ENCODE results near the gene AK1.
"Not testable (repeated sequence)": the region's sequence is repeated elsewhere in the genome, so short reads cannot be mapped to it uniquely, and the experiment has no call there.

The AK1 gene

DNA sequence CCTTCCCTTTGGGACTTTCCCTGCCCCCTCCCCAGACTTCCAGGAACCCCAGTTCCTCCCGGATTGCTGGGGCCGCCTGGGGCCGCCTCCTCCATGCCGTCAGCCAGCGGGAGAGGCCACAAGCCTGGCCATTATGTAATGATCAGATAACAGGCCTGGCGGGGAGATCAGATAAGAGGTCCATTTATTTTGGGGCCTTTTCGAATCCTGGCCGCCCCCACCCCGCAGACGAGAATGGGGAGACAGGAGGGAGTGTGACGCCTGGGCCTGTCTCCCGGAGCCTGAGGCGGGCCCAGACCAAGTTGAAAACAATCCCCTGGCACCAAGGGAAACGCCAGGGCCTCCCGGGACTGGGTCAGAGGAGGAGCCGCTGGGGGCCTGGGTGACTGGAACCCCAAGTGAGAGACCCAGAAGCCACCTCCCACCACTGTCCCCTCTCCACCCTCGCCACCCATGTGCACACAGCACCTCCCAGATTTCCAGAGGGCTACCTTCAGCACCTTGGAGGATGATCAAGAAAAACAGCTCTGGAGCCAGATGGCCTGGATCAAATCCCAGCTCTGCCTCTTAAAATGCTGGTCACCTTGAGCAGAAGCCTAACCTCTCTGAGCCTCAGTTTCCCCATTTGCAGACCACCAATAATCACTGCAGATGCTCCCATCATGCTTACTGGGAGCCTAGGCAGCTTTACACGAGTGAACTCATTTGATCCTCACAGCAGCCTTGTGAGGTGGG lies 30.9 kb downstream of the AK1 start:
- no peak for DNase-seq

DNA sequence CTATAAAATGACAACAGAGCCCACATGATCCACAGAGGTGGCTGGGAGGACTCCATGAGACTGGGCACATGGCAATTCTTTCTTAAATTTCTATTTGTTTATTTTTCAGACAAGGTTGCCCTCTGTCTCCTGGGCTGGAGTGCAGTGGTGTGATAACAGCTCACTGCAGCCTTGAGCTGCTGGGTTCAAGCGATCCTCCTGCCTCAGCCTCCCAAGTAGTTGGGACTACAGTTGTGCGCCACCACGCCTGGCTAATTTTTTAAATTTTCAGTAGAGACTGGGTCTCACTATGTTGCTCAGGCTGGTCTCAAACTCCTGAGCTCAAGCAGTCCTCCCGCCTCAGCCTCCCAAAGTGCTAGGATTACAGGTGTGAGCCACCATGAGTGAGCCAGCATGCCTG lies 31.9 kb downstream of the AK1 start:
- DNase-seq: not testable (repeated sequence)

DNA sequence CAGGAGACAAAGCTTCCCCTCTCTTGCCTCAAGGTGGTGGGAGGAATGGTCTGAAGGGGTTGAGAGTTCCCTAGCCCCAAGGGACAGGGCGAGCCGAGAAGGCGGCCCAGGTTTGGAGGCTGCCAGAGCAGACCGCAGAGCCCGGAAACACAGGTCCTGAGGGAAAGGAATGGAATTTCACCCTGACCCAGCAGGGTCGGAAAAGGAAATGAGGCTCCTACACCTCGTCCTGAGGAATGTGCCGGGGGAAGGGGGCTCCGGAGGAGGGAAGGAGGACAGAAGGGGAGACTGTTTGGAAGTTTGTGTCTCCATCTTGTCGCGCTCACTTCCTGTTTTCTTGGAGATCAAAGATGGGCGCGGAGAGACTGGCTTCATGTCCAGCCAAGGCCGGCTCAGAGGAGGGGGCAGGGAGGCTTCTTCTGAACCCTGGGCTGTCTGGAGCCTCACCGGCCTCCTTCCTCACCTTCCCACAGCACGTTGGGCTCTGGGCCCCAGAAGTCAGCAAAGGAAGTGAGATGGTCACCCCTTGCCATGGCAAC lies 32.6 kb downstream of the AK1 start:
- DNase-seq: no peak

DNA sequence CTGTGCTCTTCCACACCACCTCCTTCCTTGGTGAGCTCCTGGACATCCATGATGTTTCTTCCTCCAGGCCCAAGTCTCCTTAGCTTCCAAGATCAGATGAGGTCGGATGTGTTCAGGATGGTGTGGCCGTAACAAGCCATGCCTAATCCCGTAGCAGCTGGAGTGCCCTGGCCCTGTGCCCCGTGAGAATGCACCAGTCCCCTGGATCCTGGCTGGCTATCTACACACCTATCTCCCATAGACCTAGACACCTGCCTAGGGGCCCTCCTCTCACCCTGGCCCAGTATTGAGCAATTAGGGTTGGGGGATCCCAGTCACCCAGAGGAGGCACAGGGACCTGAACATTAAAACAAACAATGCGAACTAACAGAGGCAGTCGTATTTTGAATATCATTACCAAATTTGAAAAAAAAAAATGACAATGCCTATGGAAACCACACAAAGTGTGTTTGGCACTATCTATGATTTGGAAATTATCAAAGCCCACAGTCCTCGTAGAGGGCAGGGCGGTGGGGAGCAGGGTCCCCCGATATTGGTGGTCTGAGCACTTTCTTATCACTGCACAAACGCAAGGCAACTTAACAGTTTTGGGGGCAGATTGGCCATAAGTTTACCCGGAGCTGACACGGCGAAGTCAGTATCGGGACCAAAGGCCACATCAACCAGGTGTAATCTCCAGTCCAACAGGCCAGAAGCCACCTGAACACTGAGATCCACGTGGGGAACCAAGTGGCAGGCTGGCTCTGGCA lies 36.2 kb downstream of the AK1 start:
- no peak for DNase-seq

DNA sequence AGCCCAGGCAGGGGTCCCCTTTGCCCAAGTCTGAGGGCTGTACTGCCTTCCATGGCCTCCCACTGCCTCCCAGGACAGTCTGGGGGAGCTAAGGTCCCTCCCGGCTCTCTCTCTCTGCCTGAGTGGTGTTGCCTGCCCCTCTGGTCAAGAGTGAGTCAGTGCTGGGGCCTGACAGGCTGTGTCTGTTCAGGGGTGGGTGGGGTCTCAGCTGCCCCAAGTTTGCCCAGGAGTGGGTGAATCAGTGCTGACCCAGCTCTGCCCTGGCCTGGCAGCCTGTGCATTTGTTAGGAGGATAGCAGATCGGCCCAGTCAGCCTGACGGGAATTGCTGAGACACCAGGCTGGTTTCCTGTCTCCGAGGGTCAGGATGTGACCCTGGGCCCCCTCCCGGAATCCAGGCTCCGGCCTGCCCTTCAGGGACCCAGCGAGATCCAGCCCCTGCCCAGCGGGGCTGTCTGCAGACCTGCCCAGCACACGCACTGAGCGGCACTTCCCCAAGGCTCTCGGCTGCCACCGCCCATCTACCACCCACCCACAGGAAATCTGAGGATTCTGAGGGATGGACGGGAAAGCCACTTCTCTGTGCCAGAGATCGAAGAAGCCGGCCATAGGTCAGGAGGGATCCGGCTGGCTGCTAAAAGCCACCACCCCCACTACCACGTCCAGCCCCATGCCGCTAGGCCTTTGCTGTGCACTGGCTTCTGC lies 38.9 kb downstream of the AK1 start:
- DNase-seq: no peak

DNA sequence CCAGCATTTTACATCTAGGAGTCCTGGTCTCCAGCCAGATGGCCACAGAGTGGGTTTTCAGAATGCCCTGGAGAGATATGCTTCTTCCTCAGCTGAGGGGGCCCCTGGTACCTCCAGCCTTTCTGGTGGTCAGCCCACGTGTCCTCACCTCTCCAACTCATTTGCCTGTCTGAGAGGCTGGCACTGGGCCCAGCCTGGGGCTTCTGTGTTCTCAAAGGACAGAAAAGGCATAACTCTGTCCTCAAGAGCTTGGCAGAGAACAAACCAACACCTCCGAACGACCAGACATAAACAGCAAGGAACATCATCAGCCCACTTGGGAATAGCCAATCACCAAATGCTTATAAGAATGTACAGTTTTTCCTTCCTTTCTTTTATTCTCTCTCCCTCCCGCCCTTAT lies 40.1 kb downstream of the AK1 start:
- DNase-seq: peak; percentile 86

DNA sequence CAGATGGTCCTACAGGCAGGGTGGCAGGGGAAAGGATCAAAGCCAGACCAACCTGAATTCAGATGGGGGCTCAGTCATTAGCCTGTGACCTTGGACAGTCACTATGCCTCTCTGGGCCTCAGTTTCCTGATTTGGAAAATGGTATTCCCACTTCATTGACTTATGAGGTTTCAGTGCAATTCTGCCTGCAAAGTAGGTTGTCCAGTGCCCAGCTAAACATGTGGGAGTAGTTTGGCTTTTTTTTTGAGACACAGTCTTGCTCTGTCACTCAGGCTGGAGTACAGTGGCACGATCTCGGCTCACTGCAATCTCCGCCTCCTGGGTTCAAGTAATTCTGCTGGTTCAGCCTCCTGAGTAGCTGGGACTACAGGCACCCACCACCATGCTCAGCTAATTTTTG lies 40.9 kb downstream of the AK1 start:
- not testable (repeated sequence) for DNase-seq

DNA sequence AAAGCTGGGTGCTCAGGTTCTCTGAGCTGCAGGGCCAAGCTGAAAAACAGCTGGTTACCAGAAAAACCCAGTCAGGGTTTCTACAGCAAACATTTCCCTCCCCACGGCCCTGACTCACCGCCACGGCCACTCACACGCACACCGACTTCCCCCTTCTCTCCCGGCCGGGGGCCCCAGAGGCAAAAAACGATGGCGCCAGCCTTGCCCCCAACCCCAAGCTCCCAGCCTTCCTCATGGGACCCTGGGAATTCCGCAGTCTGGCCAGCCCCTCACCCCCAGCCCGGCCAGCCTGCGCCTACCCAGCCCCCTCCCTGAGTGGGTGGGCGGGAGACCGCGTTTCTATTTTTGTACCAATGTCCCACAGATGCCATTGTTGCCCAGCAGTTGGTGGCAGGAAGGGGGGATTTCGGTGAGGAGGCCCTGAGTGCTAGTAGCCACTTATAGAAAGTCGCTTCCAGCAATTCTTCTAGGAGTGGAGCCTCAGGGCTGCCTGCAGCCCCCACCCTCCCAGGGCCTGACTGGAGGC lies 41.4 kb downstream of the AK1 start:
- no peak for DNase-seq

DNA sequence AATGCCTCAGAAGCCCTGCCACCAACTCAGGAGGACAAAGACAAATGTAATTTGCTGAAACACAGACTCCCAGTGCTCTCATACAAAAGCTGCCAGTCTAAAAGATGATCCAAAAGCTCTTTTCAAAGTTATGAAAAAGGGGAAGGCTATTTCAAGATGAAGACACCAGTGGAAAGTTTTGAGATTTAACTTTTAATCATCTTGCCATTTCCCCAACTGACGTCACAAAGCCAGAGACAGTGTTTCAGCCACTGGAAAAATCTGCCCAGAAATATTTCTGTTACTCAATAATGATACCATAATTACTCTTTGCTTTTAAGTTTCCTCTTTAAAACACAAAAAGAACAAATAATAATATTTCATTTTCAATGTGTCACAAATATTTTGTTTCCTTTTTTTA lies 43.9 kb downstream of the AK1 start:
- DNase-seq: no peak

DNA sequence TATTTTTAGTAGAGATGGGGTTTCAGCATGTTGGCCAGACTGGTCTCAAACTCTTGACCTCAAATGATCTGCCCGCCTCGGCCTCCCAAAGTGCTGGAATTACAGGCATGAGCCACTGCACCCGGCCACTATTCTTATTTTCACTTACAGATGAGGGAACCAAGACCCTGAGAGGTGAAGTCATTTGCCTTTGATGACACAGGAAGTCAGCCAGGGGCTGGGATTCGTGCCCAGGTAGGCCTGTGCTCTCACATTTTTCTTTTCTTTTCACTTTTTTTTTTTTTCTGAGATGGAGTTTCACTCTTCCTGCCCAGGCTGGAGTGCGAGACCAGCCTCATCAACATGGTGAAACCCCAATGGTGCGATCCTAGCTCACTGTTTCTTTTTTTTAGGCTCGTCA lies 45.2 kb downstream of the AK1 start:
- DNase-seq: no peak

DNA sequence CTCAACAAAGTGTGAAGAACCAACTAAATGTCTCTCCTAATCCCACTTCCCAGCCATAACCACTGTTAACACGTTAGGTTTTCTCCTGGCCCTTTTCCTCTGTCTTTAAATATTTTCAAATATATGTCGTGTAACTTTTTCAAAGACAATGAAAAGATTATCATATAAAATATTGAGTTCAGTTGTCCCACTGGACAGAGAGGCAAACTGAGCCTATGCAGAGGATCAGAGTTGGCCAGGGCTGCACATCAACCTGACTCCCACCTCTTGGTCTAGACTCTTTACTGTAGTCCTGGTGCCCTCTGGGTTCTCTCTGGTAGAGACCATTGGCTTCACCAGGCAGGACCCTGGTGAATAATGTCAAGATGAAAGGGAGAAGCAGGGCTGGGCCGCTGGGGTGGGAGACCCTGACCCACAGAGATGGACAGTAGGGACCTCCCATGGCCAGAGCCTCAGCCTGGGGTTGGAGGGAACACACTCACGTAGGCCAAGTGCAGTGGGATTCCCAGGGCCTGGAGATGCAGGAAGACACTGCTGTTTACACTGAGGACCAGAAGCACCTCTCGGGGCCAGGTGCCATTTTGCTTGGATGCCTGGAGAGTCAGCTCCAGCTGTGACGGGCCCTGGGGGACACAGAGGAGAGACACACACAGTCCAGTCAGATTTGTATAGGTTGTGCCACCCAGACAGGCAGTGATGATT lies 48.1 kb downstream of the AK1 start:
- no peak for DNase-seq

DNA sequence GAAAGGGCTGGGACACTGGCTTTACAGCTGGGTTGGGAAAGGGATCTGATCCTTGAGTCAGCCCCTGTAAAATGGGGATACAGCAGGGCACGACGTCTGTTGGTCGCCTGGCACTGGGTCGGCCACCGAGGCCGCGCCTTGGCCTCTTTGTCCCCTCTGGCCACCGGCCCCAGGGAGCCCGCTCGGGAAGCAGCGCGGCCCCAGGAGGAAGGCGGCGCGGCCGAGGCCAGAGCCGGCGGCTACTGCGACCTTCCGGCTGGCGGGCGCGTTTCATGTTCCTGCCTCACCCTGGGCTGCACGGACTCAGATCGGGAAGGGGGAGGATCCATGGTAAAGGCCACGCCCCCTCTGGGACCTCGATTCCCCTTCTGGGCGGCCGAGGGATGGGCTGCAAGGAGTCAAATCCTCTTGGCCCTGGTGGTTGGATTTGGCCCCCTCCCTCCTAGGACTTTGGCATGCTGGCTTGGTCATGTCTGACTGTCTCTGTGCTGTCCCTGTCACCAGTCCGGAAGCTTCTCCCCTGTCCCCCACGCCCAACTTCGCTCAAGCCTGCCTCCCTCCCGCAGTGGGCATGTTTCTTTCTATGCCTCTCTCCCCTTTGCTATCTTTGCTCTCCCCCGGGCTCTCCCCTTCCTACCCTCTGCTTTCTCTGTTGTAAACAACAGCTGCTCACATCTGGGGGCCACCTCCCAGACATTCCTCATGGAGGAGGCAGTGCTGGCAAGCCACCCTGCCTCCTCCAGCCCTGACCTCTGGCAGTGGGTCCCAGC lies 49.0 kb downstream of the AK1 start:
- no peak for DNase-seq

DNA sequence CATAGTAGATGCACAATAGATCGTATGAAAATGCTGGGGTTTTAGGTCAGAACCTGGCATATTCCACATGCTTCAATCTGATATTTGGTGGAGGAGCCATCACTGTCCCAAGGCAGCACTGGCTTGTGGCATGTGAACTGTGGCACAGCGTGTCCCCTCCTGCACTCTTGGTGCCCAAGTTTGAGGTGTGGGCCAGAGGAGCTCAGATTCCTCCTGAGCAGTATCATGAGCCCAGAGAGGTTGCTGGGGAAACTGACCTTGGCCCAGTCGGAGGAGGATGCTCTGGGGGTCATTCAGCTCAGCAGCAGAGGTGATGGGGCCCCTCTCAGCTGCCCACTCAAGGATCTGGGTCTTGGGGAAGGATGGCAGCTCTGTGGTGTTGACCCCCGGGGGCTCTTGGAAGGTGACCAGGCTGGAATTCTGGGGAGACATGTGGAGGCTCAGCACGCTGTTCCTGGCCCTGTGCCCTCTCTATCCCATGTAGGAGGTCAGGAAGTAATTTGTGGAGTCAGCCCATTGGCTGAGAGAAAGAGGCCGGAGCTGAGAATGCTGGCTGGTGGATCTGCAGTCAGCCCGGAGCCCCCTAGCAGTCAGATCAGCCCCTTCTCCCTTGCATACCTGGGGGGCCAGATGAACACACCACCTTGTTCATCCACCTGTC lies 51.1 kb downstream of the AK1 start:
- no peak for DNase-seq

DNA sequence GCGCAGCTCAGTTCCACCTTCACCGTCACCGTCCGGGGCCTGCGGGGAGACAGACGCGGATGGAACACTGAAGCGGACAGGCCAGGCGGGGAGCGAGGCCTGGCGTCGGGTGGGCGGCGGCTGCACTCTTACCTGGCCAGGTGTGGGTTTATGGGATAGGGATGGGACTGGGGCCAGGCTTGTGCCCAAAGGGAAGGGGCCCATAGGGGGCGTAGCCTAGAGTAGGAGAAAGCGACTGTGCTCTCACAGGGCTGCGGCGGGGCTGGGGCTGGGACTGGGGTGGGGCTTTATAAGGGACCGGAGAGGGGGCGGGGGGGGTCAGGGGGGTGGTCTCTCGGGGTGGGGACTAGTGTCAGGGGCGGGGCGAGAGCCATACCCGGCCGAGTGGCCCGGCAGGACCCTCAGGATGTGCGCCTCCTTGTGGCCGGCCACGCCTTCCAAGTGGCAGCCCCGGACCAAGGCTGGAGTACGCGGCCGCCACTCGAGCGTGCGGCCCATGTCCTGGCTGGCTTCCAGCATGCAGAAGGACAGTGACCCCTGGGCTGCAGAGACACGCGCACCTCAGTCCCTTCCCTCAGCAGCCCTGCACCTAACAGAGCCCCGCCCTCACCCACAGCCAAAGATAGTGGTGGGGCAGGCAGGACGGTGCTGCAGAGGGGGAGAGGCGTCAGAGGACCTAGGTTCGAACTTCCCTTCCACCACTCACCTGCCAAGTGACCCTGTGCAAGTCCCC lies 52.0 kb downstream of the AK1 start:
- no peak for DNase-seq

DNA sequence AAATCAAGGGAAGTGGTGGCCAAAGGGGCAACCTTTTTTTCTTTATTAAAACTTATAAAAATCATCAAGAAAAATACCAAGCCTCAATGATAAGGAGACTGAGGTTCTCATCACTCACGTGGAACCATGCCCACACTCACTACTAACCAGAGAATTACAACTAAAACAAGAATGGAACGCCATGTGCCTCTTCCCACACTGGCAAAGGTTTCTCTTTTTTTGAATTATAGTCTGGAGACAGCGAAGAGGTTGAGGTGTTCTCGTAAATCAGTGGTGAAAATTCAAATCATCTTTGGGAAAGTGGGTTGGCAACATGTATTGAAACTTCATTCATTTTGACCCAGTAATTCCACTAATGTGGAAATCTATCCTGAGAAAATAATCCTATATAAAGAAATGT lies 55.4 kb downstream of the AK1 start:
- DNase-seq: no peak

DNA sequence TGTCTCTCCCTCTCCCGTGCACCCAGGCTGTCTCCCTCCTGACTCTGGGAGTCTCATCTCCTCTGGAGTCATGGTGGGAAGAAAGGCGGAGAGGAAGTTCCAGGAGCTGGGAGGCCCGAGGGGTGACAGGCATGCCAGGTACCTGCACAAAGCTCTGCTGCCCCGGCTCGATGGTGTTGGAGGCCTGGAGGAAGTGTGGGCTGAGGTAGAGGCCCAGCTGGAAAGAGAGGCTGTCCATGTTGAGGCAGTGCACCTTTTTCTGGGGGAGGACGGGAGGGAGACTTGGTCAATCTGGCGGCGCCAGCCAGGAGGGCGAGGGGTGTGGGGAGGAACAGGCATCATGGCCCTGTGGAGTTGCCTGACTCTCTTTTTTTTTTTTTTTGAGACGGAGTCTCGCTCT lies 58.9 kb downstream of the AK1 start:
- DNase-seq: no peak

DNA sequence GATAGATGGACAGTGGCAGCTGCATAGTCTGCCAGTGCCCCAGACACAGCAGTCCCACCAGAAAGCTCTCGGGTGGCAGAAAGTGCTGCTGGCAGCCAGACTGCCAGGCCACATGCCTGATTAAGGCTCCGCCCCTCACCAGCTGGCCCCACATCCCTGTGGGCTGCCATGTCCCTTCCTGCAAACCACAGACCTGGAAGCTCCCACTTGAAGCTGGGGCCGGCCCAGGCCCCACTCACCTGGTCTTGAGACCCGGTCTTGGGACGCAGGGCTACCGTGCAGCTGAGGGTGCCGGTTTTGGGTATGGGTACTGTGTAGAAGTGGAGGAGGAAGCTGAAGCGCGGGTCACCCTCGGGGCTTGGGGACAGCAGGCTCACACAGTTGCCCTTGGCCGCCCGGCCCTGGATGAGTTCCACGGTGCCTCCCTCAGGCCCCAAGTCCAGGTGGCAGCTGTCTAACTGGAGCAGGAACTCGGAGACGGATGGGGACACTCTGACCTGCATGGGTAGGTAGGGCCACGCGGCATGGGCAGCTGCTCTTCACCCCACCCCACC lies 59.5 kb downstream of the AK1 start:
- no peak for DNase-seq

DNA sequence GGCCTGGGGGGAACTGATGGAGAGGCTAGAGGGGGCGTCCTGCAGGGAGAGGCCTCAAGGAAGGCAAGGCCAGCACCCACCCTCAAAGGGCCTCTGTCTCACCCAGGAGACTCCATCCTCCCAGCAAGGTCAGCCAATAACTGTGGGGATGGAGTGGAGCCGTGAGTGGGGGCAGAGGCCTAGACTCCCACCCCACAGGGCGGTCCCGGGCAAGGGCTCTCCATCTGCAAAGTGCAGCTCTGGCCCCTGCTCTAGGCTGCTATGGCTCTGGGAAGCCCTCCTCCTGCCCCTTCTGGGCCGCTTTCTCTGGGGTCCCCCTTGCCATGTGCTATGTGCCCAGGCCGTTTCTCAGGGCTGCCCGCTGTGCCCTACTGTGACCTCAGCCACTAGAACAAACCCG lies 60.7 kb downstream of the AK1 start:
- DNase-seq: no peak
